Ovary (tissue), 9 donors: ENCODE results near the gene FAM163B. TPM values are rescaled to one million over a fixed set of nuclear protein-coding genes. Genes with fewer than 3 reads are reported as not detected.

Source experiments
- DNase-seq, 5 donors: peaks; one replicate each; pipeline ENCODE4 v3.0.0-alpha.2; 2019 to 2020
- H3K27ac ChIP-seq, 2 donors: fragments of 200-600 bp; one replicate each; pipeline versions ENCODE4 v1.5.1 to v1.8.0; 2019 to 2022
- H3K27me3 ChIP-seq: fragments of 200-600 bp; one replicate; pipeline ENCODE4 v1.8.0; 2022
- H3K36me3 ChIP-seq: fragments of 200-600 bp; sonication (generic); one replicate; pipeline ENCODE4 v1.5.1; 2019
- H3K4me1 ChIP-seq: one replicate; pipeline ENCODE4 v1.8.1; 2013; ENCODE audit warnings: mild to moderate bottlenecking, moderate library complexity; ENCODE audit not compliant: insufficient read depth
- H3K4me3 ChIP-seq: fragments of 200-600 bp; sonication (generic); one replicate; pipeline ENCODE4 v1.5.1; 2017
- H3K9me3 ChIP-seq, 2 donors: fragments of 200-600 bp in 1 of 2; sonication (generic) in 1 of 2; one replicate each; pipeline versions ENCODE4 v1.5.1 to v1.8.1; 2013 to 2019; ENCODE audit warnings: mild to moderate bottlenecking in 1 of 2, moderate library complexity in 1 of 2
- EP300 ChIP-seq: sonication (generic); formaldehyde crosslinking; IDR thresholded peaks from one replicate; pipeline ENCODE4 v1.6.1; 2017; ENCODE audit warnings: antibody characterized with exemption
- POLR2A ChIP-seq: fragments of 450-650 bp; IDR thresholded peaks from one replicate; pipeline ENCODE4 v1.6.1; 2017; ENCODE audit warnings: antibody characterized with exemption, mild to moderate bottlenecking, moderate library complexity
- WGBS, 3 donors: extraction: QIAGEN DNeasy Blood & Tissue Kit in 1 of 3; methylation state at CpG; one replicate each; pipeline versions ENCODE4 v1.1.5 to v1.1.7; 2013 to 2017; 5-methylcytosine and 5-hydroxymethylcytosine counted together
- intact Hi-C, 4 donors: fragments of 100-400 bp; cut with DNase I; formaldehyde crosslinking; loops; one replicate each; pipeline versions ENCODE4 v1.11.0 to v1.15.1; 2022 to 2023
- polyA plus RNA-seq, 2 donors: library from polyadenylated mRNA; stranded (reverse); fragments of 200-250 nt in 1 of 2; fragments of 350-450 nt in 1 of 2; fragmentation: Illumina TruSeq in 1 of 2; extraction: RNeasy Lipid Tissue Mini Kit (QIAGEN cat#74804) in 1 of 2; gene quantifications; one replicate each; pipeline ENCODE4 v1.2.3, GENCODE V29; 2013 to 2014
- total RNA-seq, 7 donors: library from RNA; depleted of rRNA in 2 of 7; stranded (reverse); fragments of >200 nt in 2 of 7; fragmentation: NEBNext Ultra II Directional in 3 of 7; extraction: Animal tissue kit (Norgen Biotek cat#: 25700) in 3 of 7; gene quantifications; one replicate each; pipeline versions ENCODE4 v1.1.0 to v1.2.4, GENCODE V29; 2016 to 2023
- TF ChIP-seq, protein P1 (sequence below), 3 donors: fragments of 450-650 bp in 2 of 3; fragments of 200-600 bp in 1 of 3; IDR thresholded peaks; one replicate each; pipeline versions ENCODE4 v1.5.1 to v1.8.0; 2016 to 2022; ENCODE audit warnings: antibody characterized with exemption in 3 of 3, mild to moderate bottlenecking in 1 of 3
- donor health status: DM: no; HTN: no; CAD: no; lungs with moderate emphysema.
- donor health status: DM: no; HTN: no; CAD: no.
- donor health status: Bipolar disorder and iron deficiency.
- donor health status: DM: yes; HTN: yes; CAD: no.
- donor health status: DM: no; HTN: no; CAD: no.
- donor health status: DM: yes; HTN: yes; CAD: no.

Gene FAM163B
- total and polyA plus RNA-seq, 9 donors = 0.21 to 0.30 TPM; not detected in 7

- no peak overlapping the region for H3K4me3 ChIP-seq
- H3K9me3 ChIP-seq = no peaks in the 10 kb centered on the region
- no peak overlapping the region for H3K27ac ChIP-seq
- DNase-seq = no peak
- intact Hi-C loops = no loop called here
- 83 to 91% (median 89%) methylated on average over 15 of the region's 15 CpGs for WGBS, 3 donors
- H3K36me3 ChIP-seq = no peaks in the 10 kb centered on the region
- no peaks in the 10 kb centered on the region for H3K27me3 ChIP-seq
- peaks cover 4% of the 10 kb centered on the region for H3K4me1 ChIP-seq
- no peak for TF ChIP-seq POLR2A
Measured at GRCh38 chr9:133547116-133547515, 62.1 kb downstream of the FAM163B start.

DNA sequence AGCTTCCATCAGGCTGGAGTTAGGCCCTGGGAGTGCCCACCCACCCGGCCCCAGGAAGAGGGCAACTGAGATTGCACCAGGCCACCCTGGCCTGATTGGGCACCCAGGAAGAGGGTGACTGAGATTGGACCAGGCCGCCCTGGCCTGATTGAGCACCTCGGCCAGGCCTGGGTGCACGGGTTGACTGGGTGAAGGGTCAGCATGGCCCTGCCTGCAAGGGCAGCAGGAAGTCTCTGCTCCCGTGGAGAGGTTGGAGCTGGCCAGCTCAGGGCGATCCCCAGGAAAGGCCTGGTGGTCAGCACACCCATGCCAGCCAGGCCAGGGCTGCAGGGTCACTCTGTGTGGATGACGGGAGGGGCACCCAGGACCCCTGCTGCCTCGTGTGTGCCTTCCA lies 62.9 kb downstream of the FAM163B start:
- no peaks in the 10 kb centered on the region for H3K27me3 ChIP-seq
- WGBS, 3 donors = 66 to 83% (median 69%) methylated on average over 6 to 8 of the region's 8 CpGs
- intact Hi-C loops = no loop called here
- H3K36me3 ChIP-seq = no peaks in the 10 kb centered on the region
- H3K9me3 ChIP-seq = no peaks in the 10 kb centered on the region
- H3K27ac ChIP-seq = no peak overlapping the region
- no peak overlapping the region for H3K4me3 ChIP-seq
- peaks cover 4% of the 10 kb centered on the region for H3K4me1 ChIP-seq
- no peak for DNase-seq
- TF ChIP-seq, protein P1, sequence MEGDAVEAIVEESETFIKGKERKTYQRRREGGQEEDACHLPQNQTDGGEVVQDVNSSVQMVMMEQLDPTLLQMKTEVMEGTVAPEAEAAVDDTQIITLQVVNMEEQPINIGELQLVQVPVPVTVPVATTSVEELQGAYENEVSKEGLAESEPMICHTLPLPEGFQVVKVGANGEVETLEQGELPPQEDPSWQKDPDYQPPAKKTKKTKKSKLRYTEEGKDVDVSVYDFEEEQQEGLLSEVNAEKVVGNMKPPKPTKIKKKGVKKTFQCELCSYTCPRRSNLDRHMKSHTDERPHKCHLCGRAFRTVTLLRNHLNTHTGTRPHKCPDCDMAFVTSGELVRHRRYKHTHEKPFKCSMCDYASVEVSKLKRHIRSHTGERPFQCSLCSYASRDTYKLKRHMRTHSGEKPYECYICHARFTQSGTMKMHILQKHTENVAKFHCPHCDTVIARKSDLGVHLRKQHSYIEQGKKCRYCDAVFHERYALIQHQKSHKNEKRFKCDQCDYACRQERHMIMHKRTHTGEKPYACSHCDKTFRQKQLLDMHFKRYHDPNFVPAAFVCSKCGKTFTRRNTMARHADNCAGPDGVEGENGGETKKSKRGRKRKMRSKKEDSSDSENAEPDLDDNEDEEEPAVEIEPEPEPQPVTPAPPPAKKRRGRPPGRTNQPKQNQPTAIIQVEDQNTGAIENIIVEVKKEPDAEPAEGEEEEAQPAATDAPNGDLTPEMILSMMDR (IDR thresholded peaks at IDR 0.05) = no peak
- TF ChIP-seq POLR2A (no peak), EP300 (no peak)

GRCh38 chr9:133545494-133546286 lies 63.5 kb downstream of the FAM163B start:
- Histone ChIP-seq H3K9me3 (no peaks in the 10 kb centered on the region), H3K27ac (peak overlapping the region in 1 of 2 donors; percentile 15), H3K4me1 (peaks cover 4% of the 10 kb centered on the region), H3K4me3 (no peak overlapping the region), H3K27me3 (no peaks in the 10 kb centered on the region), H3K36me3 (no peaks in the 10 kb centered on the region)
- peak in 2 of 5 donors; percentile 37 to 65 for DNase-seq
- 19 to 26% (median 23%) methylated on average over 25 of the region's 25 CpGs for WGBS, 3 donors
- intact Hi-C loops = no loop called here
- TF ChIP-seq POLR2A = no peak

GRCh38 chr9:133543772-133544467 lies 65.3 kb downstream of the FAM163B start:
- Histone ChIP-seq H3K27ac (no peak overlapping the region), H3K27me3 (no peaks in the 10 kb centered on the region), H3K9me3 (no peaks in the 10 kb centered on the region), H3K4me1 (peaks cover 9% of the 10 kb centered on the region), H3K36me3 (no peaks in the 10 kb centered on the region), H3K4me3 (no peak overlapping the region)
- intact Hi-C loops = no loop called here
- DNase-seq = no peak
- WGBS, 3 donors = 75 to 95% (median 90%) methylated on average over 16 of the region's 16 CpGs
- TF ChIP-seq, protein P1 (IDR thresholded peaks at IDR 0.05) = no peak
- no peak for TF ChIP-seq EP300
- TF ChIP-seq POLR2A = no peak

- TF ChIP-seq POLR2A (no peak), EP300 (no peak)
- TF ChIP-seq, protein P1 (IDR thresholded peaks at IDR 0.05) = no peak
- Histone ChIP-seq H3K36me3 (no peaks in the 10 kb centered on the region), H3K27ac (no peak overlapping the region), H3K9me3 (no peaks in the 10 kb centered on the region), H3K4me3 (no peak overlapping the region), H3K27me3 (no peaks in the 10 kb centered on the region), H3K4me1 (peaks cover 9% of the 10 kb centered on the region)
- WGBS, 3 donors = 94 to 95% (median 95%) methylated on average over 13 of the region's 13 CpGs
- no peak for DNase-seq
- intact Hi-C loops = no loop called here
Measured at GRCh38 chr9:133542002-133542401, 67.2 kb downstream of the FAM163B start.
